SK-N-SH (cell line): ENCODE measurements around the gene OSBP2. TPM values are rescaled to one million over a fixed set of nuclear protein-coding genes. Genes with fewer than 3 reads are reported as not detected.

Source experiments
- CTCF ChIA-PET: fragments of 300-600, 350-600 bp; formaldehyde crosslinking; extraction: SDS; loops from one replicate; lab custom pipeline; 2021; lab: Yijun Ruan, JAX
- POLR2A ChIA-PET: fragments of 350-600 bp; sonication (Branson Sonifier 250); formaldehyde crosslinking; extraction: SDS; loops from one replicate; lab custom pipeline; 2020; ENCODE audit warnings: antibody characterized with exemption, inconsistent platforms; lab: Yijun Ruan, JAX
- DNase-seq: peaks from one replicate; pipeline ENCODE4 v3.0.0; 2012
- H2AFZ ChIP-seq: fragments of 200-600 bp; sonication (generic); 2 replicates; pipeline ENCODE4 v1.8.1; 2016; ENCODE audit warnings: antibody characterized with exemption, mild to moderate bottlenecking, low read depth
- H3F3A ChIP-seq: fragments of 200-600 bp; sonication (generic); replicated peaks from 2 replicates; pipeline ENCODE3; 2016; ENCODE audit warnings: antibody characterized with exemption, mild to moderate bottlenecking; ENCODE audit not compliant: insufficient read depth
- H3K27ac ChIP-seq, 2 experiments: fragments of 200-500 bp in 1 of 2; fragments of 200-600 bp in 1 of 2; sonication (Bioruptor generic) in 1 of 2; sonication (generic), shearing (Covaris generic) in 1 of 2; 2 replicates each; pipeline versions ENCODE4 v1.5.1 to v1.6.1; 2014 to 2016; ENCODE audit warnings: low read depth in 2 of 2, inconsistent platforms in 1 of 2, low read length in 1 of 2, mild to moderate bottlenecking in 1 of 2, mixed read lengths in 1 of 2
- H3K27me3 ChIP-seq: fragments of 200-600 bp; sonication (generic), shearing (Covaris generic); 2 replicates; pipeline ENCODE4 v1.6.1; 2016; ENCODE audit warnings: mixed run types; ENCODE audit not compliant: insufficient read depth
- H3K36me3 ChIP-seq, 2 experiments: fragments of 200-500 bp in 1 of 2; fragments of 200-600 bp in 1 of 2; sonication (Bioruptor generic) in 1 of 2; sonication (generic) in 1 of 2; replicated peaks in 1 of 2; 2 replicates each; pipeline versions ENCODE3 to v1.5.1; 2014 to 2016; ENCODE audit warnings: low read length in 1 of 2, mild to moderate bottlenecking in 1 of 2; ENCODE audit not compliant: insufficient read depth in 2 of 2, control insufficient read depth in 1 of 2
- H3K4me1 ChIP-seq, 2 experiments: fragments of 200-500 bp in 1 of 2; fragments of 200-600 bp in 1 of 2; sonication (Bioruptor generic) in 1 of 2; sonication (generic), shearing (Covaris generic) in 1 of 2; 2 replicates each; pipeline versions ENCODE4 v1.5.1 to v1.6.1; 2014 to 2016; ENCODE audit warnings: low read depth in 1 of 2, low read length in 1 of 2, mixed run types in 1 of 2; ENCODE audit not compliant: insufficient read depth in 2 of 2, control insufficient read depth in 1 of 2
- H3K4me2 ChIP-seq: fragments of 200-600 bp; sonication (generic), shearing (Covaris generic); 2 replicates; pipeline ENCODE4 v1.6.1; 2017; ENCODE audit warnings: mixed run types
- H3K4me3 ChIP-seq, 2 experiments: fragments of 200-500 bp in 1 of 2; fragments of 200-600 bp in 1 of 2; sonication (Bioruptor generic) in 1 of 2; sonication (generic), shearing (Covaris generic) in 1 of 2; 2 replicates each; pipeline versions ENCODE4 v1.5.1 to v1.8.1; 2014 to 2016; ENCODE audit warnings: low read depth in 2 of 2, inconsistent platforms in 1 of 2, low read length in 1 of 2, mild to moderate bottlenecking in 1 of 2, mixed read lengths in 1 of 2, moderate library complexity in 1 of 2
- H3K79me2 ChIP-seq: fragments of 200-600 bp; sonication (generic); 2 replicates; pipeline ENCODE4 v1.8.1; 2017; ENCODE audit warnings: mild to moderate bottlenecking; ENCODE audit not compliant: insufficient read depth
- H3K9ac ChIP-seq: fragments of 200-600 bp; sonication (generic); 2 replicates; pipeline ENCODE4 v1.6.1; 2017; ENCODE audit warnings: mixed run types
- H3K9me2 ChIP-seq: fragments of 200-600 bp; sonication (generic); 2 replicates; pipeline ENCODE4 v1.6.1; 2017; ENCODE audit warnings: mixed run types
- H3K9me3 ChIP-seq: fragments of 200-600 bp; sonication (generic); 2 replicates; pipeline ENCODE4 v1.6.1; 2017; ENCODE audit warnings: mixed run types, mild to moderate bottlenecking, moderate library complexity
- H4K20me1 ChIP-seq: fragments of 200-600 bp; sonication (generic); 2 replicates; pipeline ENCODE4 v1.6.1; 2017; ENCODE audit warnings: mild to moderate bottlenecking, mixed run types; ENCODE audit not compliant: insufficient read depth
- CHD2 ChIP-seq: fragments of 150-350 bp; IDR thresholded peaks from 2 replicates; pipeline ENCODE4 v1.6.1; 2018; ENCODE audit warnings: low read length; ENCODE audit not compliant: partially characterized antibody
- ELF1 ChIP-seq: IDR thresholded peaks from 2 replicates; pipeline ENCODE4 v1.4.0; 2012
- GABPA ChIP-seq: IDR thresholded peaks from 2 replicates; pipeline ENCODE4 v1.4.0; 2012; ENCODE audit warnings: low read depth, mild to moderate bottlenecking
- GATA2 ChIP-seq: sonication (generic); formaldehyde crosslinking; IDR thresholded peaks from 2 replicates; pipeline ENCODE4 v1.5.0; 2020; ENCODE audit warnings: mild to moderate bottlenecking, missing genetic modification reagents
- IRF3 ChIP-seq: fragments of 150-350 bp; IDR thresholded peaks from 2 replicates; pipeline ENCODE4 v1.6.1; 2016; ENCODE audit warnings: mild to moderate bottlenecking, low read depth, low read length
- JUND ChIP-seq: IDR thresholded peaks from 2 replicates; pipeline ENCODE4 v1.4.0; 2012
- MAX ChIP-seq: IDR thresholded peaks from 2 replicates; pipeline ENCODE4 v1.4.0; 2012; ENCODE audit warnings: low read depth
- MXI1 ChIP-seq: IDR thresholded peaks from 2 replicates; pipeline ENCODE4 v1.6.1; 2012; ENCODE audit warnings: mild to moderate bottlenecking, low read depth, low read length, improper control_type of control experiment
- POLR2AphosphoS5 ChIP-seq: IDR thresholded peaks from 2 replicates; pipeline ENCODE4 v1.6.1; 2012; ENCODE audit warnings: low read depth, low read length
- SIN3A ChIP-seq: IDR thresholded peaks from 2 replicates; pipeline ENCODE4 v1.6.1; 2012; ENCODE audit warnings: low read depth, mild to moderate bottlenecking, low read length, moderate library complexity, borderline replicate concordance
- TCF12 ChIP-seq: IDR thresholded peaks from 2 replicates; pipeline ENCODE4 v1.4.0; 2012
- TEAD4 ChIP-seq: IDR thresholded peaks from 2 replicates; pipeline ENCODE4 v1.4.0; 2012; ENCODE audit warnings: mild to moderate bottlenecking, borderline replicate concordance; ENCODE audit not compliant: insufficient read depth
- USF1 ChIP-seq: IDR thresholded peaks from 2 replicates; pipeline ENCODE4 v1.4.0; 2012; ENCODE audit warnings: low read depth, borderline replicate concordance
- USF2 ChIP-seq: fragments of 150-350 bp; IDR thresholded peaks from 2 replicates; pipeline ENCODE4 v1.6.1; 2017; ENCODE audit warnings: antibody characterized with exemption, low read length, low read depth, borderline replicate concordance
- WGBS: methylation state at CpG from one replicate; pipeline ENCODE4 v1.1.6; 2017; ENCODE audit warnings: low lambda C conversion rate; 5-methylcytosine and 5-hydroxymethylcytosine counted together
- polyA plus RNA-seq, 3 experiments: library from polyadenylated mRNA; depleted of rRNA; stranded (reverse); fragments of >200 nt; gene quantifications; 2 replicates each; pipeline ENCODE4 v1.2.3, GENCODE V29; 2012

OSBP2 gene
- polyA plus RNA-seq, 1 of the 3 experiments (the other 2 are of a cell fraction) = 3.1 TPM

GRCh38 chr22:30892731-30893221 is 198.1 kb downstream of the OSBP2 start:
- Histone ChIP-seq H3K4me2 (no peak overlapping the region), H3K9me3 (0 out of 2 replicates have a peak, but pooled peaks cover under 1% of the 10 kb centered on the region), H3K9me2 (no peaks in the 10 kb centered on the region), H3K9ac (no peak overlapping the region), H3K79me2 (no peaks in the 10 kb centered on the region), H3K27ac (no peak overlapping the region), H3K4me3 (no peak overlapping the region), H3K36me3 (no peaks in the 10 kb centered on the region), H3K27me3 (no peaks in the 10 kb centered on the region), H2AFZ (no peak overlapping the region), H3K4me1 (no peaks in the 10 kb centered on the region), H3F3A (no peaks in the 10 kb centered on the region), H4K20me1 (no peaks in the 10 kb centered on the region)
- WGBS = 94% methylated on average over 2 of the region's 5 CpGs
- TF ChIP-seq POLR2AphosphoS5 (no peak), SIN3A (no peak), CHD2 (no peak), GATA2 (CRISPR knock-in tag) (no peak), TEAD4 (no peak), IRF3 (no peak), TCF12 (no peak), JUND (no peak), USF1 (no peak), ELF1 (no peak)
- no peak for DNase-seq
- POLR2A ChIA-PET = no interaction called here
- CTCF ChIA-PET = interaction anchor here (1.2 to 5.3 kb wide), 3 partner anchors 27 to 129 kb away, joined by 4 to 33 read pairs (median 22); no protein-coding TSS in a partner anchor

- WGBS = 88% methylated on average over 16 of the region's 23 CpGs
- Histone ChIP-seq H3K27me3 (no peaks in the 10 kb centered on the region), H3K4me3 (no peak overlapping the region), H3K36me3 (no peaks in the 10 kb centered on the region), H3K4me2 (no peak overlapping the region), H2AFZ (no peak overlapping the region), H3F3A (no peaks in the 10 kb centered on the region), H3K79me2 (no peaks in the 10 kb centered on the region), H3K27ac (no peak overlapping the region), H3K9me3 (0 out of 2 replicates have a peak, but pooled peaks cover 7% of the 10 kb centered on the region), H3K9ac (no peak overlapping the region), H3K9me2 (no peaks in the 10 kb centered on the region), H3K4me1 (no peaks in the 10 kb centered on the region), H4K20me1 (no peaks in the 10 kb centered on the region)
- no peak for DNase-seq
- TF ChIP-seq MXI1 (no peak), USF2 (no peak), ELF1 (no peak), USF1 (no peak), MAX (no peak), GABPA (no peak)
- CTCF ChIA-PET = interaction anchor here (1.1 to 5.3 kb wide), 4 partner anchors 26 to 191 kb away, joined by 3 to 33 read pairs (median 13); no protein-coding TSS in a partner anchor
- POLR2A ChIA-PET = no interaction called here
These were observed 199.0 kb downstream of the OSBP2 start for GRCh38 chr22:30893434-30894370.
